ENCODE measurements around the gene SFMBT1.

Gene SFMBT1

GRCh38 chr3:52892625-52893311 lies 153.1 kb downstream of the SFMBT1 start:
- TF ChIP-seq ZNF274 (IDR thresholded peaks at IDR 0.05; ENCODE audit: low read depth, low read length), result no peak
- no peak overlapping the region for H3K4me3 ChIP-seq (ENCODE audit: low read length)

GRCh38 chr3:52892290-52892624 lies 153.6 kb downstream of the SFMBT1 start:
- no peak overlapping the region for H3K4me3 ChIP-seq (ENCODE audit: low read length)

DNA sequence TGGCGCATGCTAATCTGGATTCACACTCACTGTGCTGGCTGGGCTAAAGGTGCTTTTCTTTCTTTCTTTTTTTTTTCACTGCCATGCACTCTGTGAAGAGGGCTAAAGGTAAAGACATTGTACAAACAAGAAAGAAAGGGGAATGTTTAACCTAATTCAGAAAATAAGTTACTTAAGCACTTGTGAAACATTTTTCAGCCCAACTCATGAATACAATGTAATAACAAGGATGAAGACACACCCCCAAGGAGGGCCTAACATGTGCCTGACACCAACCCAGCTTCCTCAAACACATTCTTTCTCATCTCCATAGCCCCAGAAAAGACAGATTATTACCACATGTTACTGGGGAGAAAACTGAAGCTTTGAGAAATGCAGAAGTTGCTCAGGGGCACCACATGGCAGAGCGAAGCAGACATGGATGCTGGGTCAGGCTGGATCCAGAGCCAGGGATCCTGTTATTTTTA lies 154.2 kb downstream of the SFMBT1 start:
- H3K4me3 ChIP-seq (ENCODE audit: low read length), result no peak overlapping the region
- no peak for TF ChIP-seq ZNF274 (IDR thresholded peaks at IDR 0.05; ENCODE audit: low read depth, low read length)

More at GRCh38 chr3:52892290-52892624, 153.6 kb downstream of the SFMBT1 start:
- TF ChIP-seq ZNF274 (IDR thresholded peaks at IDR 0.05; ENCODE audit: low read depth, low read length), result no peak

GRCh38 chr3:52891164-52891563 lies 154.7 kb downstream of the SFMBT1 start:
- TF ChIP-seq ZNF274 (IDR thresholded peaks at IDR 0.05; ENCODE audit: low read depth, low read length), result no peak
- H3K4me3 ChIP-seq (ENCODE audit: low read length), result no peak overlapping the region

DNA sequence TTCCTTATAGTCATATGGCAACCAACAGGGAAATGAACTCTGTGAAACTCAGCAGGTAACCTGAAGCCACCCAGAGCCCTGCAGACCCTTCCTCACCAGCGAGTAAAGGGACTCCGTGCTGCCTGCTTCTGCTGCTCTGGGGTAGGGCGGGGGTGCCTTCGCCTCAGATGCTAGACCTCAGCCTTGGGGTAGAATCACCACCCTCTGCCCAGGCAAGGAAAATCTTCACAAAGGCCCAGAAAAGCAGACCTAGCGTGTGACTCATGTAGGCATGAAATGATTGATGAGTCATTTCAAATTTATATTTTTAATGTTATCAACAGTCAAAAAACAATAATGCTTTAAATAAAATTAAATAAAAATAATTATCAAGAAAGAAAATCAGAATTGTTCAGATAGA lies 155.1 kb downstream of the SFMBT1 start:
- TF ChIP-seq ZNF274 (IDR thresholded peaks at IDR 0.05; ENCODE audit: low read depth, low read length), result no peak
- no peak overlapping the region for H3K4me3 ChIP-seq (ENCODE audit: low read length)

DNA sequence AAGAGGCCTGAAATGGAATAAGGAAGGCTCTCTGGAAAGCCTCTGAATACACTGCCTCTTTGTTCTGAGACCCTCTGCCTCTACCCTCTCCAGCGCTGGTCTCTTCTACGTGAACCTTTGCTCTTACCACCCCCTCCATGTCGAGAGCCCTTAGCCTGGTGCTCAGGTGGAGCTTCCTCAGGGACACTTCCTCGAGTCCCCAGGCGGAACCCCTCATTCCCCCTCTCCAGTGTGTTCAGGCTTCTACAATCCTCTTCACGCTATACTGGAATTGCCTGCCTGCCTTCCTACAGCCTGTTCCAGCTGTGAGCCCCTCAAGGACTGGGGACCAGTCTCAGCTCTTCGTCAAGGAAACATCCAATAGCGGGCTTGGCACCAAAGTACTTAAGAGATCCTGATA lies 156.0 kb downstream of the SFMBT1 start:
- no peak overlapping the region for H3K4me3 ChIP-seq (ENCODE audit: low read length)
- TF ChIP-seq ZNF274 (IDR thresholded peaks at IDR 0.05; ENCODE audit: low read depth, low read length), result no peak

DNA sequence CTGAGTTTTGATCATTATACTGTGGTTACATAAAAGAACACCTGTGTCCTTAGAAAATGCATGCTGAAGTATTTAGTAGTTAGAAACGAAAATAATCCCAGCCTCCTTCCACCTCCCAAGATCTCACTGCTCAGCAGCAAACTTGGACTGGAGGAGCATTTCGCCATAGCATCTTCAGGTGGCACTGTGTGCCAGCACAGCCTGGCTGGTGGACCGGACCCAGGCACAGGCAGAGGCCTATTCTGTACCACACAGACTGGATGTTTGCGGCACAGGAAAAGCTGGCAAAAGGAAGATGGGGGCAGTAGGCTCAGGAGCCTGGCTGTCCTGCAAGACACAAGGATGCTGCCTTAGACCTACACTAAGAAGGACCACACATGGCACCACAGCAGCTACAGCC lies 158.7 kb downstream of the SFMBT1 start:
- no peak overlapping the region for H3K4me3 ChIP-seq (ENCODE audit: low read length)
- TF ChIP-seq ZNF274 (IDR thresholded peaks at IDR 0.05; ENCODE audit: low read depth, low read length), result no peak

DNA sequence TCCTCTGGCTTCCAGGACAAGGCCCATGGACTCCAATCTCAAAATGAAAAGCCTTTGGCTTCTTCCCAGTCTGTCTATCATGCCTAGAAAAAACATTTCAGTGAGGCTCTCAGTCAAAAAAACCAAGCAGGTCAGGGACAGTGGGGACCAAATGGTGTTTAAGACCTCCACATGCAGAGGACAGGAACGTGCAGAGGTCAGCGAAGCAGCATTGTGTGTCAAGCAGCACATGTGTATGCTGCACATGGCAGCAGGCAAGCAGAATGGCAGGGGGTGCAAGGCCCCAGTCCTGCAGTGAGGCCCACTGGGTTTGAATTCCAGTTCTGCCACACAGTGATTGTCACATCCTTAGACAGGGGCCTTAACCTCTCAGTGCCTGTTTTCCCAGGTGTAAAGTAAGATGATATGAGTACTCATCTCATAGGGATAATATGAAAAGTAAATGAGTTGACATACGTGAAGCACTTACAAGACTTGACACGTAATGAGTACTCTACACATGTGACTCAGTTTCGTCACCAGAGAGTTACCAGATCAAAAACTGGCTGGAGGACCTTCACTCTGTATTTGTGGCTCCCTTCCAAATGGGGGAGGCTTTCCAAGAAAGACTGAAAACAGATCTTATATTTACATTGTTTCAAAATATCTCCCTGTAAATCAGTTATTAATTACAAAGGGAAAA lies 159.7 kb downstream of the SFMBT1 start:
- no peak overlapping the region for H3K4me3 ChIP-seq (ENCODE audit: low read length)
- TF ChIP-seq ZNF274 (IDR thresholded peaks at IDR 0.05; ENCODE audit: low read depth, low read length), result no peak

GRCh38 chr3:52882377-52882776 lies 163.5 kb downstream of the SFMBT1 start:
- TF ChIP-seq ZNF274 (IDR thresholded peaks at IDR 0.05; ENCODE audit: low read depth, low read length), result no peak
- H3K4me3 ChIP-seq (ENCODE audit: low read length), result no peak overlapping the region

- no peak for TF ChIP-seq ZNF274 (IDR thresholded peaks at IDR 0.05; ENCODE audit: low read depth, low read length)
- H3K4me3 ChIP-seq (ENCODE audit: low read length), result no peak overlapping the region
These were observed 164.0 kb downstream of the SFMBT1 start for GRCh38 chr3:52881871-52882270.

DNA sequence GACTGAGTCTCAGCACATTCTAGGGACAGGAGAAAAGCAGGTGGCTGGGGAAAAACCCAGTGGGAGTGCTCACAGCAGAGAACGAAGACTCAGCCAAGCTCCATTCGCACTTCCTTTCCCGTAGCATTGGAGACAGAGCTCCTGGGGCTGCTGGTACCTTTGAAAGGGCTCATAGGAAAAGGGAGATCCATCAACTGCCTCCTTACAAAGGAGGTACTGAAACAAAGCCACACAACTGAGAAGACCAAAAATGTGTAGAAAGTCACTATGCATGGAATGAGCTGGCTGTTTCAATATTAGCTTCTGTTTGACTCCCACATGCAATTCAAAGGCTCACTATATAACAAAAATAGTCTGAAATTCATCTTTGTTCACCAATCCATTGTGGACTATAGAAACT lies 165.4 kb downstream of the SFMBT1 start:
- TF ChIP-seq ZNF274 (IDR thresholded peaks at IDR 0.05; ENCODE audit: low read depth, low read length), result no peak
- H3K4me3 ChIP-seq (ENCODE audit: low read length), result no peak overlapping the region

DNA sequence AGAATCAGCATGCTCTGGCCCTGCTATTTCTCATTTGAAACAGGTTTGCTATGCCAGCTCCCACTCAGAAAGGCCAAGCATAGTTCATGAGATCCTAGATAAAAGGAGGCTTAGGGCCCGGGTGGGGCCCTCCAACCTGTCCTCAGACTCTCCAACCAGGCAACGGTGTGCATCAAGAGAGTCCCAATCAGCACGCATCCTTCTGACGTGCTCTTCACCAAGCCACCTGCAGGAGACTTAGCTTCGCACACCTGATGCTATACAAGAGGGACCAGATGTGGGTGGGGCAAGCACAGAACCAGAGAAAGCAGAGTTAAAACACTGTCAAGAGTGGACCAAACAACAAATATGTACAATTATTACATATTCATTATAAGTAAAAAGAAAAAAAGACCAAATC lies 165.8 kb downstream of the SFMBT1 start:
- TF ChIP-seq ZNF274 (IDR thresholded peaks at IDR 0.05; ENCODE audit: low read depth, low read length), result no peak
- no peak overlapping the region for H3K4me3 ChIP-seq (ENCODE audit: low read length)

DNA sequence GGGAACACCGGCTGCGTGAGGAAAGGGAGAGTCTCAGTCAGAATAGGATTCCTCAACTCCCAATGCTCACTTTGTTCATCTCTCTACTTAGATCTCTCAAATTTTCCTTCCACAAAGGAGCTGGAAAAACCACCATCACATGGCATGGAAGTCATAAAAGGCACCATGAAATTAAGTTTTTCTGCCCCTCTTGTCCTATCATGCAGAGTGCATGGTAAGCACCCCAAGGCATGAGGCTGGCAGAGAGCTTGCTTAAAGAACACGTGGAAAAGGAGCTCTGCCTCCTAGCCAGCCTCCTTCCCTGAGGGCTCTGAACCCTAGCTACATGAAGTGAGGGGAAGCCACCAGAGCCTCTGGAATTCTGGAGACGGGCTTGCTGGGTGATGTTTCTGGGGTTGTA lies 166.3 kb downstream of the SFMBT1 start:
- TF ChIP-seq ZNF274 (IDR thresholded peaks at IDR 0.05; ENCODE audit: low read depth, low read length), result no peak
- H3K4me3 ChIP-seq (ENCODE audit: low read length), result no peak overlapping the region

GRCh38 chr3:52879090-52879489 lies 166.8 kb downstream of the SFMBT1 start:
- TF ChIP-seq ZNF274 (IDR thresholded peaks at IDR 0.05; ENCODE audit: low read depth, low read length), result no peak
- no peak overlapping the region for H3K4me3 ChIP-seq (ENCODE audit: low read length)

DNA sequence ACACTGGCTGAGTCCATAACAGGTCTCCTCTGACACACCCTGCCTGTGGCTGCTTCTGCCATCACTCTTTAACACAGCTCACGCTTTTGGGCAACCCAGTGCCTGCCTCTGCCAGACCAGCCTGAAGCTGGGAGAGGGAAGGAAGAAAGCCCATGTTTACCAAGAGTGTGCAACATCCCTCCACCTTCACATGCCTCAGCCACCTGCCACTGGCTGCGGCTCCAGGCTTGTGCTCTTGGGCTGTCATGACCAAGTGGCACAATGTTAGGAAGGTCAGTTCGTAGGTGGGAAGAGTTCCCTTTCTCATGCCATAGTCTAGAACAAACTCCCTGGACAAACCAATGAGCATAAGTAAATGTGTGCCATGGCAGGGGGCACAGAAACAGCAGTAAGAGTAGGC lies 168.8 kb downstream of the SFMBT1 start:
- TF ChIP-seq ZNF274 (IDR thresholded peaks at IDR 0.05; ENCODE audit: low read depth, low read length), result no peak
- H3K4me3 ChIP-seq (ENCODE audit: low read length), result no peak overlapping the region
